ENCODE results near the gene BRIP1.

DNA sequence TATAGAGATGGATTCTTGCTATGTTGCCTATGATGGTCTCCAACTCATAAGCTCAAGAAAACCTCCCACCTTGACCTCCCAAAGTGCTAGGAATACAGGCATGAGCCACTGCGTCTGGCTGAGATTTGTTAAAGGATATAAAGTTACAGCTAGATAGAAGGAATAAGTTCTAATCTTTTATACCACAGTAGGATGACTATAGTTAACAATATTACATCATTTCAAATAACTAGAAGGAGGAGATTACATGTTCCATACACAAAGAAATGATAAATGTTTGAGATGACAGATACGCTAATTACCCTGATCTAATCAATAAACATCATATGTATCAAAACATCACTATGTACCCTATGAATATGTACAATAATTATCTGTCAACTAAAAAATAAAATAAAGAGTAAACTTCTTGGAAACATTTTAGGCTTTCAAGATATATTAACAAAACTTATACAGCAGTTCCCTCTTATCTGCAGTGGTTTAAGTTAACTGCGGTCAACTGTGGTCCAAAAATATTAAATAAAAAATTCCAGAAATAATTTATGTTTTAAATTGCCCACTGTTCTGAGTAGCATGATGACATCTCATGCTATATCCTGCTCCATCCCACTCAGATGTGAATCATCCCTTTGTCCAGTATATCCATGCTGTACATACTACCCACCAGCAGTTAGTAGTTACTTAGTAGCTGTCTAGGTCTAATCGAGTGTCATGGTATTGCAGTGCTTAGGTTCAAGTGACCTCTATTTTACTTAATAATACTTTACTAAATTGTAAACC, 143.1 kb downstream of the BRIP1 start:
- TF ChIP-seq, protein P1, sequence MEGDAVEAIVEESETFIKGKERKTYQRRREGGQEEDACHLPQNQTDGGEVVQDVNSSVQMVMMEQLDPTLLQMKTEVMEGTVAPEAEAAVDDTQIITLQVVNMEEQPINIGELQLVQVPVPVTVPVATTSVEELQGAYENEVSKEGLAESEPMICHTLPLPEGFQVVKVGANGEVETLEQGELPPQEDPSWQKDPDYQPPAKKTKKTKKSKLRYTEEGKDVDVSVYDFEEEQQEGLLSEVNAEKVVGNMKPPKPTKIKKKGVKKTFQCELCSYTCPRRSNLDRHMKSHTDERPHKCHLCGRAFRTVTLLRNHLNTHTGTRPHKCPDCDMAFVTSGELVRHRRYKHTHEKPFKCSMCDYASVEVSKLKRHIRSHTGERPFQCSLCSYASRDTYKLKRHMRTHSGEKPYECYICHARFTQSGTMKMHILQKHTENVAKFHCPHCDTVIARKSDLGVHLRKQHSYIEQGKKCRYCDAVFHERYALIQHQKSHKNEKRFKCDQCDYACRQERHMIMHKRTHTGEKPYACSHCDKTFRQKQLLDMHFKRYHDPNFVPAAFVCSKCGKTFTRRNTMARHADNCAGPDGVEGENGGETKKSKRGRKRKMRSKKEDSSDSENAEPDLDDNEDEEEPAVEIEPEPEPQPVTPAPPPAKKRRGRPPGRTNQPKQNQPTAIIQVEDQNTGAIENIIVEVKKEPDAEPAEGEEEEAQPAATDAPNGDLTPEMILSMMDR (IDR thresholded peaks at IDR 0.05 in 2 of 3, conservative IDR thresholded peaks at IDR 0.05 in 1 of 3; ENCODE audit: control insufficient read depth in 2 of 3, extremely low read depth in 1 of 3, insufficient read depth in 1 of 3, low read depth in 3 of 3, low read length in 3 of 3) = no peak
- no peak for TF ChIP-seq POLR2A (IDR thresholded peaks at IDR 0.05; ENCODE audit: low read depth, low read length)
